Ishikawa (cell line): ENCODE data around the gene BABAM2.

Experiments used
- CEBPB ChIP-seq: IDR thresholded peaks from 2 replicates; pipeline ENCODE4 v1.6.1; 2012
- CREB1 ChIP-seq: IDR thresholded peaks from 2 replicates; pipeline ENCODE4 v1.6.1; 2012; ENCODE audit warnings: low read depth
- EGR1 ChIP-seq: IDR thresholded peaks from 2 replicates; pipeline ENCODE4 v1.6.1; 2012
- EP300 ChIP-seq: IDR thresholded peaks from 2 replicates; pipeline ENCODE4 v1.6.1; 2012; ENCODE audit warnings: borderline replicate concordance
- FOXM1 ChIP-seq: IDR thresholded peaks from 2 replicates; pipeline ENCODE4 v1.6.1; 2012; ENCODE audit warnings: low read depth, borderline replicate concordance
- MAX ChIP-seq: IDR thresholded peaks from 2 replicates; pipeline ENCODE4 v1.6.1; 2012
- NFIC ChIP-seq: IDR thresholded peaks from 2 replicates; pipeline ENCODE4 v1.6.1; 2012
- RAD21 ChIP-seq: IDR thresholded peaks from 2 replicates; pipeline ENCODE4 v1.6.1; 2012; ENCODE audit warnings: low read depth
- REST ChIP-seq: IDR thresholded peaks from 2 replicates; pipeline ENCODE4 v1.6.1; 2012; ENCODE audit warnings: low read depth, mild to moderate bottlenecking
- TAF1 ChIP-seq: IDR thresholded peaks from 2 replicates; pipeline ENCODE4 v1.6.1; 2012; ENCODE audit warnings: low read depth, mild to moderate bottlenecking
- TCF12 ChIP-seq: IDR thresholded peaks from 2 replicates; pipeline ENCODE4 v1.6.1; 2012; ENCODE audit warnings: low read depth
- TEAD4 ChIP-seq: IDR thresholded peaks from 2 replicates; pipeline ENCODE4 v1.6.1; 2012
- USF1 ChIP-seq: IDR thresholded peaks from 2 replicates; pipeline ENCODE4 v1.6.1; 2012
- YY1 ChIP-seq: IDR thresholded peaks from 2 replicates; pipeline ENCODE4 v1.6.1; 2012; ENCODE audit warnings: low read depth
- ZBTB7A ChIP-seq: IDR thresholded peaks from 2 replicates; pipeline ENCODE4 v1.6.1; 2012; ENCODE audit warnings: low read depth

The BABAM2 gene

GRCh38 chr2:28358668-28359201 lies 468.2 kb downstream of the BABAM2 start:
- TF ChIP-seq USF1 (no peak), YY1 (no peak), TEAD4 (no peak), NFIC (no peak), CEBPB (no peak), FOXM1 (no peak), REST (no peak), EP300 (no peak), MAX (no peak), TCF12 (no peak), TAF1 (no peak), CREB1 (no peak), RAD21 (no peak), EGR1 (no peak), ZBTB7A (no peak)

GRCh38 chr2:28359222-28360057 lies 468.9 kb downstream of the BABAM2 start:
- TF ChIP-seq USF1: no peak
- no peak for TF ChIP-seq TEAD4
- no peak for TF ChIP-seq EP300
- no peak for TF ChIP-seq YY1
- TF ChIP-seq CREB1: no peak
- no peak for TF ChIP-seq FOXM1
- no peak for TF ChIP-seq TAF1
- no peak for TF ChIP-seq TCF12
- TF ChIP-seq NFIC: no peak
- no peak for TF ChIP-seq ZBTB7A
- no peak for TF ChIP-seq REST
- no peak for TF ChIP-seq EGR1
- TF ChIP-seq MAX: no peak
- TF ChIP-seq CEBPB: no peak
- no peak for TF ChIP-seq RAD21

- TF ChIP-seq RAD21: no peak
- no peak for TF ChIP-seq TEAD4
- no peak for TF ChIP-seq REST
- TF ChIP-seq TCF12: no peak
- no peak for TF ChIP-seq ZBTB7A
- no peak for TF ChIP-seq CEBPB
- TF ChIP-seq YY1: no peak
- TF ChIP-seq EP300: no peak
- TF ChIP-seq TAF1: no peak
- TF ChIP-seq MAX: no peak
- TF ChIP-seq EGR1: no peak
- TF ChIP-seq CREB1: no peak
- no peak for TF ChIP-seq USF1
- no peak for TF ChIP-seq FOXM1
- no peak for TF ChIP-seq NFIC
Measured at GRCh38 chr2:28360058-28360717, 469.7 kb downstream of the BABAM2 start.
